Natural killer cell (primary cell): ENCODE data around the gene RNF130. TPM values are rescaled to one million over a fixed set of nuclear protein-coding genes. Genes with fewer than 3 reads are reported as not detected.

ENCODE experiments used
- ATAC-seq, 3 donors: fragments of 150-1000 bp in 2 of 3; fragments of 200-7000 bp in 1 of 3; cut with Tn5 transposase; 1 replicate in 1 of 3; 2 replicates in 2 of 3; pipeline ENCODE4 v1.10.0; 2021; ENCODE audit warnings: mild to moderate bottlenecking in 2 of 3, moderate library complexity in 2 of 3
- DNase-seq, 2 donors: peaks; one replicate each; pipeline versions ENCODE4 v3.0.0 to v3.0.0-alpha.2; 2013 to 2021; ENCODE audit warnings: mixed read lengths in 1 of 2
- H3K27ac ChIP-seq: one replicate; pipeline ENCODE4 v1.5.1; 2013; ENCODE audit warnings: mild to moderate bottlenecking, low read length
- H3K27me3 ChIP-seq: one replicate; pipeline ENCODE4 v1.6.1; 2013; ENCODE audit warnings: low read length; ENCODE audit not compliant: control insufficient read depth, insufficient read depth
- H3K36me3 ChIP-seq: one replicate; pipeline ENCODE4 v1.6.1; 2013; ENCODE audit warnings: low read length; ENCODE audit not compliant: control insufficient read depth, insufficient read depth
- H3K4me1 ChIP-seq: one replicate; pipeline ENCODE4 v1.6.1; 2013; ENCODE audit warnings: low read length; ENCODE audit not compliant: control insufficient read depth, insufficient read depth
- H3K4me3 ChIP-seq: one replicate; pipeline ENCODE4 v1.5.1; 2013; ENCODE audit warnings: low read length
- H3K9me3 ChIP-seq: one replicate; pipeline ENCODE4 v1.6.1; 2013; ENCODE audit warnings: low read length; ENCODE audit not compliant: control insufficient read depth, insufficient read depth
- H3K27ac Mint-ChIP-seq, 2 donors: one replicate each; pipeline ENCODE4 v1.8.0; 2022; ENCODE audit warnings: mild to moderate bottlenecking in 2 of 2, mixed read lengths in 2 of 2, moderate library complexity in 1 of 2
- H3K27me3 Mint-ChIP-seq, 2 donors: one replicate each; pipeline ENCODE4 v1.8.0; 2022; ENCODE audit warnings: low read depth in 2 of 2, mixed read lengths in 2 of 2
- H3K36me3 Mint-ChIP-seq: one replicate; pipeline ENCODE4 v1.8.0; 2022; ENCODE audit warnings: mixed read lengths
- H3K4me1 Mint-ChIP-seq, 2 donors: one replicate each; pipeline ENCODE4 v1.8.0; 2022; ENCODE audit warnings: mixed read lengths in 2 of 2
- H3K4me3 Mint-ChIP-seq: one replicate; pipeline ENCODE4 v1.8.0; 2022; ENCODE audit warnings: mild to moderate bottlenecking, moderate library complexity, mixed read lengths
- H3K9me3 Mint-ChIP-seq, 2 donors: one replicate each; pipeline ENCODE4 v1.8.0; 2022; ENCODE audit warnings: mixed read lengths in 2 of 2
- CTCF ChIP-seq: fragments of 200-600 bp; IDR thresholded peaks from one replicate; pipeline ENCODE4 v1.8.0; 2022; ENCODE audit warnings: antibody characterized with exemption
- WGBS: methylation state at CpG from one replicate; pipeline ENCODE4 v1.1.7; 2013; ENCODE audit warnings: missing lambda C conversion rate; ENCODE audit not compliant: insufficient coverage; 5-methylcytosine and 5-hydroxymethylcytosine counted together
- intact Hi-C: fragments of 100-400 bp; cut with micrococcal nuclease; formaldehyde crosslinking; loops from one replicate; pipeline ENCODE4 v1.14.2; 2022
- total RNA-seq, 4 donors: library from RNA; stranded (reverse); fragments of 120-200 nt in 1 of 4; gene quantifications; one replicate each; pipeline versions ENCODE4 v1.2.3 to v1.2.4, GENCODE V29; 2013 to 2022

The RNF130 gene
- total RNA-seq, 3 donors from 2014 or later (not counting 1 experiment from before 2014, with no cell fraction given) = 24.4 to 35.0 (median 25.5) TPM

- Histone ChIP-seq H3K27me3 (peaks cover 19% of the 10 kb centered on the region), H3K4me3 (no peak overlapping the region), H3K9me3 (no peaks in the 10 kb centered on the region), H3K36me3 (no peaks in the 10 kb centered on the region), H3K4me1 (peaks cover 32% of the 10 kb centered on the region), H3K27ac (no peak overlapping the region)
- ATAC-seq (peak in 2 of 3 donors; percentile 48 to 55), DNase-seq (peak in 1 of 2 donors; percentile 60)
- no peak for TF ChIP-seq CTCF
- Mint-ChIP-seq H3K4me3 (peak overlapping the region; percentile 37), H3K9me3 (no peaks in the 10 kb centered on the region), H3K27me3 (peaks cover 42 to 47% of the 10 kb centered on the region in 2 donors), H3K4me1 (peaks cover 15 to 25% of the 10 kb centered on the region in 2 donors), H3K27ac (no peak overlapping the region), H3K36me3 (no peaks in the 10 kb centered on the region)
- WGBS = 50% methylated on average over 24 of the region's 24 CpGs
- intact Hi-C loops = no loop called here
Observed at GRCh38 chr5:180080486-180081280, 9.1 kb upstream of the RNF130 start.

GRCh38 chr5:180079702-180080466 lies 8.3 kb upstream of the RNF130 start:
- no peak overlapping the region for H3K27ac ChIP-seq
- TF ChIP-seq CTCF = no peak
- H3K27me3 Mint-ChIP-seq = peaks cover 44 to 49% of the 10 kb centered on the region in 2 donors
- peaks cover 12 to 17% of the 10 kb centered on the region in 2 donors for H3K4me1 Mint-ChIP-seq
- ATAC-seq (no peak), DNase-seq (no peak)
- WGBS = 77% methylated on average over 14 of the region's 14 CpGs
- intact Hi-C loops = no loop called here
- peaks cover 19% of the 10 kb centered on the region for H3K27me3 ChIP-seq
- H3K36me3 Mint-ChIP-seq = no peaks in the 10 kb centered on the region
- H3K9me3 ChIP-seq = no peaks in the 10 kb centered on the region
- H3K36me3 ChIP-seq = no peaks in the 10 kb centered on the region
- H3K27ac Mint-ChIP-seq = no peak overlapping the region
- peak overlapping the region; percentile 37 for H3K4me3 Mint-ChIP-seq
- peaks cover 24% of the 10 kb centered on the region for H3K4me1 ChIP-seq
- H3K9me3 Mint-ChIP-seq = no peaks in the 10 kb centered on the region
- no peak overlapping the region for H3K4me3 ChIP-seq

- no peak for ATAC-seq
- Mint-ChIP-seq H3K27ac (no peak overlapping the region), H3K27me3 (peaks cover 34 to 36% of the 10 kb centered on the region in 2 donors), H3K9me3 (no peaks in the 10 kb centered on the region), H3K4me1 (peaks cover 12 to 13% of the 10 kb centered on the region in 2 donors), H3K4me3 (no peak overlapping the region), H3K36me3 (no peaks in the 10 kb centered on the region)
- DNase-seq = no peak
- Histone ChIP-seq H3K4me3 (no peak overlapping the region), H3K4me1 (peaks cover 20% of the 10 kb centered on the region), H3K36me3 (no peaks in the 10 kb centered on the region), H3K27me3 (peaks cover 13% of the 10 kb centered on the region), H3K9me3 (no peaks in the 10 kb centered on the region), H3K27ac (no peak overlapping the region)
- TF ChIP-seq CTCF = no peak
- WGBS = 77% methylated on average over 9 of the region's 9 CpGs
- intact Hi-C loops = no loop called here
Observed at GRCh38 chr5:180078348-180078747, 6.8 kb upstream of the RNF130 start.
